NK-92 treated with Interleukin-12 subunit alpha and Interleukin-12 subunit beta, amount 100 ng/mL, for 24 hours (cell line): Measurements from ENCODE around the gene AMACR.
A peak's percentile ranks its signal among the peaks of the same experiment; 100 is the strongest.

Experiments used
- DNase-seq: peaks from one replicate; lab custom pipeline; 2025; lab: John Stamatoyannopoulos, UW

The AMACR gene

GRCh38 chr5:34007621-34008600, at the start of gene AMACR:
TSS of gene AMACR (minus strand) at chr5:34008050. CDS start at chr5:34008019, 31 bp downstream.
- DNase-seq = peak; percentile 87

GRCh38 chr5:34057569-34057968, 49.7 kb upstream of the AMACR start:
- DNase-seq = no peak

- DNase-seq = no peak
These were observed 49.3 kb upstream of the AMACR start for GRCh38 chr5:34057118-34057517.

- DNase-seq = no peak
These were observed 47.8 kb upstream of the AMACR start for GRCh38 chr5:34055667-34056066.

- DNase-seq = no peak
These were observed 46.5 kb upstream of the AMACR start for GRCh38 chr5:34054400-34054729.

- no peak for DNase-seq
These were observed 45.9 kb upstream of the AMACR start for GRCh38 chr5:34053571-34054399.

- DNase-seq = no peak
These were observed 45.3 kb upstream of the AMACR start for GRCh38 chr5:34053133-34053532.

- no peak for DNase-seq
These were observed 43.6 kb upstream of the AMACR start for GRCh38 chr5:34051374-34051980.

GRCh38 chr5:34047774-34048572, 40.1 kb upstream of the AMACR start:
- DNase-seq = no peak

GRCh38 chr5:34047143-34047542, 39.3 kb upstream of the AMACR start:
- no peak for DNase-seq

GRCh38 chr5:34045996-34046395, 38.1 kb upstream of the AMACR start:
- DNase-seq = no peak

- DNase-seq = no peak
These were observed 37.2 kb upstream of the AMACR start for GRCh38 chr5:34045023-34045422.

GRCh38 chr5:34043099-34043876, 35.4 kb upstream of the AMACR start, which contains the start of gene C1QTNF3:
TSS of gene C1QTNF3 (minus strand) at chr5:34043213. CDS start at chr5:34043125, 88 bp downstream.
- DNase-seq = no peak

- no peak for DNase-seq
These were observed 34.5 kb upstream of the AMACR start for GRCh38 chr5:34042321-34042720.

- no peak for DNase-seq
These were observed 33.6 kb upstream of the AMACR start for GRCh38 chr5:34041247-34041972.

GRCh38 chr5:34040472-34040871, 32.6 kb upstream of the AMACR start:
- no peak for DNase-seq

GRCh38 chr5:34039398-34040157, 31.7 kb upstream of the AMACR start:
- DNase-seq = no peak

- no peak for DNase-seq
These were observed 31.0 kb upstream of the AMACR start for GRCh38 chr5:34038838-34039237.

GRCh38 chr5:34038390-34038789, 30.5 kb upstream of the AMACR start:
- DNase-seq = no peak
